GM12874 (cell line): Measurements from ENCODE around the gene CCBE1.

Source experiments
- CTCF ChIP-seq: IDR thresholded peaks from 2 replicates; pipeline ENCODE4 v1.5.1; 2011; ENCODE audit warnings: low read depth, mild to moderate bottlenecking, control low read depth, low read length, moderate library complexity; ENCODE audit not compliant: insufficient read depth

CCBE1 gene

GRCh38 chr18:59383851-59384250, 313.4 kb downstream of the CCBE1 start:
- no peak for TF ChIP-seq CTCF

GRCh38 chr18:59382383-59382782, 314.8 kb downstream of the CCBE1 start:
- TF ChIP-seq CTCF = no peak

GRCh38 chr18:59381949-59382348, 315.3 kb downstream of the CCBE1 start:
- TF ChIP-seq CTCF = no peak
